Measurements from ENCODE around the gene ALX3.

The ALX3 gene

DNA sequence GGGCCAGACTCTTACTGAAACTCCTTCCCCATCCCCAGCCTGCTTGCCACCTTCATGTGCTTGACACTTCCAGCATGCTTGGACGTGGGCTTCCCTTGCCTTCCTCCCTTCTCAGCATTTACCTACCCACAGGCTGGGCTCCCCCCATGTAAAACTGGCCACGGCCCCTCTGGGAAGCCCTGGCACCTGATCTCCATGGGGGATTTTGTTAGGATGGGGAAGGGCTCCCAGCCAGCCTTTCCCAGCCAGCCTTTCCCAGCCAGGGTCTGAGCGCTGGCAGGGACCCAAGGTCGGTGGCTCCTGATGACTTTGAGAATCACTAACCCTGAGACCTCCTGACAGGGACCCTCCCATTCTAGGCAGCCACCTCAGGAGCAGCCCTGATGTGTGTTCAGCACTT is 6.7 kb downstream of the ALX3 start:
- H3K27me3 ChIP-seq (ENCODE audit: control insufficient read depth, insufficient read depth, low read length) = peaks cover 54% of the 10 kb centered on the region
- no peaks in the 10 kb centered on the region for H3K9me3 ChIP-seq (ENCODE audit: control insufficient read depth, insufficient read depth, low read depth, low read length)
- H3K4me1 ChIP-seq (ENCODE audit: control insufficient read depth, insufficient read depth, low read length) = peaks cover 17% of the 10 kb centered on the region
- peaks cover 1% of the 10 kb centered on the region for H3K36me3 ChIP-seq (ENCODE audit: control insufficient read depth, insufficient read depth, low read length)
- H3K4me3 ChIP-seq (ENCODE audit: low read depth, low read length) = no peak overlapping the region
- H3K9ac ChIP-seq (ENCODE audit: low read length) = no peak overlapping the region
- H3K27ac ChIP-seq (ENCODE audit: low read depth, low read length) = no peak overlapping the region

DNA sequence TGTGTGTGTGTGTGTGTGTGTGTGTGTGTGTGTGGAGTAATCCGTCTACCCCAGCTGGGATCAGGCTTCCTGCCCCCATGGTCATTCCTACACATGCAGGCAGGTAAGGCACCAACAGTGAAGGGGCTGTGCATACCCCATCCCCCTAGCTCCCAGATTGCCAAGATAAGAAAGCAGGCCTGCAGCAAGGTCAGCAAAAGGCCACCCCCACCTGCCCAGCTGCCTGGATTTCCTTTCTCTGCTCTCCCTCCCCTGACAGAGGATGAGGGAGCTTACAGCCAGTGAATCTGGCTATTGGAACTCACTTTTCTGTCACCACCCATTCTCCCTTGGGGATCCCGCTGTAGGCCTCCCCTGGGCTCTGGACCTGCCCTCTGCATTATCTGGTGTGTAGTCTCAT is 7.9 kb downstream of the ALX3 start:
- Histone ChIP-seq H3K27ac (ENCODE audit: low read depth, low read length) (no peak overlapping the region), H3K9ac (ENCODE audit: low read length) (no peak overlapping the region), H3K4me3 (ENCODE audit: low read depth, low read length) (no peak overlapping the region), H3K36me3 (ENCODE audit: control insufficient read depth, insufficient read depth, low read length) (peaks cover 10% of the 10 kb centered on the region), H3K4me1 (ENCODE audit: control insufficient read depth, insufficient read depth, low read length) (peaks cover 5% of the 10 kb centered on the region; the same call in 1 of the 2 replicates), H3K9me3 (ENCODE audit: control insufficient read depth, insufficient read depth, low read depth, low read length) (no peaks in the 10 kb centered on the region), H3K27me3 (ENCODE audit: control insufficient read depth, insufficient read depth, low read length) (peaks cover 42% of the 10 kb centered on the region)

DNA sequence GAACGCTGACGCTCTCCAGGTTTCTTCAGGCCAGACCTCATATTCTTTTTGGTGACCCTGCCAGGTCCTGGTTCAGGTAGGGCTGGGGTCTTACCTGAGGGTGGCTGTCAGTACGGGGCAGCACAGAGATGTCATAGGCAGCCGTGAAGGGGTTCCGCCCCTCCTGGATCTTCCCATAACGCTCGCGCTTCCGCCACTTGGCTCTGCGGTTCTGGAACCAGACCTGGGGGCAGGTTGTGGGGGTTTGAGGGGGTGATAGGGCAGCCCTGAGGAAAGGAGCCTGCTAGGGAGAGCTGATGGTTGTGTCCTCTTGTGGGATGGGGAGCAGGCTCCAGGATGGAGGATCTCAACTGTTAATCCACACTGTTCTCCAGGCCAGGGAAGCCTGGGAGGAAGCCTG is 9.1 kb downstream of the ALX3 start:
- Histone ChIP-seq H3K4me3 (ENCODE audit: low read depth, low read length) (no peak overlapping the region), H3K27ac (ENCODE audit: low read depth, low read length) (no peak overlapping the region), H3K27me3 (ENCODE audit: control insufficient read depth, insufficient read depth, low read length) (peaks cover 30% of the 10 kb centered on the region), H3K36me3 (ENCODE audit: control insufficient read depth, insufficient read depth, low read length) (peaks cover 23% of the 10 kb centered on the region), H3K9ac (ENCODE audit: low read length) (no peak overlapping the region), H3K4me1 (ENCODE audit: control insufficient read depth, insufficient read depth, low read length) (no peaks in the 10 kb centered on the region; the same call in 1 of the 2 replicates), H3K9me3 (ENCODE audit: control insufficient read depth, insufficient read depth, low read depth, low read length) (no peaks in the 10 kb centered on the region)

DNA sequence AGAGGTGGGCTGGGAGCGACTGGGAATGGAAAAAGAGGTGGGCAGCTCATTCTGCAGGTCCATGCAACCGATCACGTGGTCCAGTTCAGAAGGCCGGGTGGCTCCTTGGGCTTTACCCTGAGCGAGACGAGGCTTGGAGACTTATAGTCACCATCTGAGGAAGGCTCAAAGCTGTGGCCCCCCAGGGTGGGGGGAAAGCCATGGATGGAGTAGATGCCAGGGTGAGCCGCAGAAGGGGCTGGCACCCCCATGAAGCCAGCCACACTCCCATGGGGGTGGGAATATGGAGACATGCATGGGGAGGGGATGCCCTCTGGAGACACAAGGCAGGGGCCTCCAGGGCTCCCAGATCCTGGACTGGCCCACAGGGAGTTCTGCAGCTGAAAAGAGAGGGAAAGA is 9.8 kb downstream of the ALX3 start:
- no peak overlapping the region for H3K9ac ChIP-seq (ENCODE audit: low read length)
- H3K36me3 ChIP-seq (ENCODE audit: control insufficient read depth, insufficient read depth, low read length) = peaks cover 29% of the 10 kb centered on the region
- H3K27me3 ChIP-seq (ENCODE audit: control insufficient read depth, insufficient read depth, low read length) = peaks cover 23% of the 10 kb centered on the region
- no peak overlapping the region for H3K4me3 ChIP-seq (ENCODE audit: low read depth, low read length)
- no peak overlapping the region for H3K27ac ChIP-seq (ENCODE audit: low read depth, low read length)
- H3K9me3 ChIP-seq (ENCODE audit: control insufficient read depth, insufficient read depth, low read depth, low read length) = no peaks in the 10 kb centered on the region
- no peaks in the 10 kb centered on the region; the same call in 1 of the 2 replicates for H3K4me1 ChIP-seq (ENCODE audit: control insufficient read depth, insufficient read depth, low read length)

DNA sequence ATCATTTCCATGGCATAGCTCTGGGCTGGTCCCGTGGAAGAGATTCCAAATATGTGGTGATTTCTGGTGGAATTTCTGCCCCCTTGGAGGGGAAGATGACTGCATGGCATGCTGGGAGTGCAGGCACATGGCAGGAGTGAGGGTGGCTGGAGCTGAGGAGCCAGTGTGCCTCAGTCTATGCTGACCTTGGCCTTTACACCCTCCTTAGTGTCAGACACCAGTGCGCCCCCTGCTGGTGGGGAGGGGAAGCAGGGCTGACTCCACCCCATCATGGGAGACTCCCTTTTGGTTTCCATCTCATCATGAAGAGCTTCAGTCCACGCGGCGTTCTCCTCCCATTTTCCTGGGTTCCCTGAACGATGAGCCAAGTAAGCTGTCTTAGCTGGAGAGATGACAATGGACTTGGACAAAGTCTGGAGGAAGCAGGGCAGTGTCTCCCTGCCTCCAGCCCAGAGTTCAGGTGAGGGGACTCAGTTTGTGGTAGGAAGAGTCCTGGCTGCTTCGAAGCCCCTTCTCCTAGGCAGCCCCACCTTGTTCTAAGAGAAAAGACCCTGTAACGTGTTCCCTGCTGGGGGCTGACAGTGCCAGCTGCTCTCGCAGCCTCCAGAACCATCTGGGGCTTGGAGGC is 10.3 kb downstream of the ALX3 start:
- Histone ChIP-seq H3K36me3 (ENCODE audit: control insufficient read depth, insufficient read depth, low read length) (peaks cover 34% of the 10 kb centered on the region), H3K27me3 (ENCODE audit: control insufficient read depth, insufficient read depth, low read length) (peaks cover 18% of the 10 kb centered on the region), H3K4me3 (ENCODE audit: low read depth, low read length) (no peak overlapping the region), H3K4me1 (ENCODE audit: control insufficient read depth, insufficient read depth, low read length) (no peaks in the 10 kb centered on the region; the same call in 1 of the 2 replicates), H3K27ac (ENCODE audit: low read depth, low read length) (no peak overlapping the region), H3K9me3 (ENCODE audit: control insufficient read depth, insufficient read depth, low read depth, low read length) (no peaks in the 10 kb centered on the region), H3K9ac (ENCODE audit: low read length) (no peak overlapping the region)

DNA sequence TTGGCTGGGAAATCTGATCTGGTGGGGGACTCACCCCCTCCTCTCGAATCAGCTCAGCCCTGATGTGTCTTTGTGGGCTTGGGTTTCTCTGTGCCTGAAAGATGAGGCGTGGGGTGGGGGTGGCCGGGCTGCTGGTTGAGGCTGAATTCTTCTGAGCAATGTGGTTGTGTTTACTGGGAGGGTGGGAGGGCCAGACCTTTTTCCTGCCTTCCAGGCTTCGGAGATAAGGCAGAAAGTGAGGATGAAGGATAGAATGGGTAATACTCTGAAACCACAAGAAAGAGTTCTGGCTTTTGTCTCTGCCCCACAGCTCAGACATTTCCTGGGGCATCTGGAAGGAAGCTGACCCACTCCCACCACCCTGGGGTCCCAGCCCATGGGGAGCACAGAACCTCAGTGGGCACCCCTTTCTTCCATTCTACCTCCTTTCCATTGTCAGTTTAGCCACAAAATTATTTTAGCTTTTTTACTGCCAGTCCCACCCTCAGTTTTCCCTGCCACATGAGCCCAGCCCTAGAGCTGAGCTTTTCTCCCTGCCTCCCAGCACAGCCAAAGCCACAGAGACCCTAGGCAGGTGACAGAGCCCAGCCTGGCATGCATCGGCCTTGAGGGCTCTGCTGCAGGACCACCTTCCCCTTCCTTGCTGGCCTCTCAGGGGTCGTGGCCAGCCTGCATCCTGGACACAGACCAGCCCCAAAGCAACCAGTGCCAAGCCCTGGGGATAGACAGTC is 11.2 kb downstream of the ALX3 start:
- Histone ChIP-seq H3K36me3 (ENCODE audit: control insufficient read depth, insufficient read depth, low read length) (peaks cover 43% of the 10 kb centered on the region), H3K9ac (ENCODE audit: low read length) (no peak overlapping the region), H3K27me3 (ENCODE audit: control insufficient read depth, insufficient read depth, low read length) (peaks cover 9% of the 10 kb centered on the region), H3K4me1 (ENCODE audit: control insufficient read depth, insufficient read depth, low read length) (no peaks in the 10 kb centered on the region; the same call in 1 of the 2 replicates), H3K4me3 (ENCODE audit: low read depth, low read length) (no peak overlapping the region), H3K27ac (ENCODE audit: low read depth, low read length) (no peak overlapping the region), H3K9me3 (ENCODE audit: control insufficient read depth, insufficient read depth, low read depth, low read length) (no peaks in the 10 kb centered on the region)

DNA sequence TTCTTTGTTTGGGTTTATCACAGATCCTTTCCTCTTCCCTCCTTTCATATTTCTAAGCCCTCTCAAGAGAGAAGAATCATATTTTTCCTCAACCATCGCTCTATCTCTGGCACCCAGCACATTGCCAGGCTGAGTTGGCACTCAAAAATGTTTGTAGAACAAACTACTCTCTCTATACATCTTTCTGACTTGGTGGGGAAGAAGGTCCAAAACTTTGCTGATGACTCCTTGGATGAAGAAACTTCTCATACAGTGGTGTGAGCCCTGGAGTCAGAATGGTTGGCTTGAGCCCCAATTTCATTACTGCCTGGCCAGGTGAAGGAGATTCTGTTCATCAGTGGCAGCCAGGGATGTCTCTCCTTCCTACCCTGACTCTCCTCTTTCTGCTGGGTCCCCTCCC is 11.9 kb downstream of the ALX3 start:
- H3K9ac ChIP-seq (ENCODE audit: low read length) = no peak overlapping the region

DNA sequence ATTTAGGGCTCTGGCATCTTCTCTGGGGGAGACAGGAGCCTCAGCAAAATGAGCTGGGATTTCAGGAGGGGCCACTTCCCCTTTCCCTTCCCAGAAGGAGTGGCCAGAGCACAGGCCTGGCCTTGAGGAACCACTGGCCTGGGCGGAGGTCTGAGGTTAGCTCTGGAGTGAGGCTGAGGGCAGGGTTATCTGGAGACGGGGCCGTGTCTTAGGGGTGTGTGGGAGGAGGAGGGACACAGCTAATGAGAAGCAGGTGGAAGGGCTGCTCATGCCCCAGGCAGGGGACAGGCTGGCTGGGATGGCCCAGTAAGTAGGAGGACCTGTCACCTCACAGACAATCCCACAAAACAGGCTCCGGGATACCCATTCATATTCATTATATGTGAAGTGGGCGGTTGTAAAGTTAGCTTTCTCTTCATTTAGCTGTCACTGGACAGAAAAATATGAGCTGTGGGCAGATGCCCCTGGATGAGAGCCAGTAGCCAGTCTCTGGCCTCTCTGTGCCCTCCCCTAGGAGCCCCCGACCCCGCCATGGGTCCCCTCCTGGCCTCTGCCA is 12.4 kb downstream of the ALX3 start:
- Histone ChIP-seq H3K9ac (ENCODE audit: low read length) (no peak overlapping the region), H3K36me3 (ENCODE audit: control insufficient read depth, insufficient read depth, low read length) (peaks cover 55% of the 10 kb centered on the region), H3K9me3 (ENCODE audit: control insufficient read depth, insufficient read depth, low read depth, low read length) (no peaks in the 10 kb centered on the region), H3K27ac (ENCODE audit: low read depth, low read length) (no peak overlapping the region), H3K4me1 (ENCODE audit: control insufficient read depth, insufficient read depth, low read length) (no peaks in the 10 kb centered on the region; the same call in 1 of the 2 replicates), H3K27me3 (ENCODE audit: control insufficient read depth, insufficient read depth, low read length) (no peaks in the 10 kb centered on the region), H3K4me3 (ENCODE audit: low read depth, low read length) (no peak overlapping the region)

More for the DNA sequence above, 11.9 kb downstream of the ALX3 start:
- Histone ChIP-seq H3K4me3 (ENCODE audit: low read depth, low read length) (no peak overlapping the region), H3K36me3 (ENCODE audit: control insufficient read depth, insufficient read depth, low read length) (peaks cover 50% of the 10 kb centered on the region), H3K27ac (ENCODE audit: low read depth, low read length) (no peak overlapping the region), H3K27me3 (ENCODE audit: control insufficient read depth, insufficient read depth, low read length) (peaks cover 2% of the 10 kb centered on the region; the same call in 1 of the 2 replicates), H3K4me1 (ENCODE audit: control insufficient read depth, insufficient read depth, low read length) (no peaks in the 10 kb centered on the region; the same call in 1 of the 2 replicates), H3K9me3 (ENCODE audit: control insufficient read depth, insufficient read depth, low read depth, low read length) (no peaks in the 10 kb centered on the region)

DNA sequence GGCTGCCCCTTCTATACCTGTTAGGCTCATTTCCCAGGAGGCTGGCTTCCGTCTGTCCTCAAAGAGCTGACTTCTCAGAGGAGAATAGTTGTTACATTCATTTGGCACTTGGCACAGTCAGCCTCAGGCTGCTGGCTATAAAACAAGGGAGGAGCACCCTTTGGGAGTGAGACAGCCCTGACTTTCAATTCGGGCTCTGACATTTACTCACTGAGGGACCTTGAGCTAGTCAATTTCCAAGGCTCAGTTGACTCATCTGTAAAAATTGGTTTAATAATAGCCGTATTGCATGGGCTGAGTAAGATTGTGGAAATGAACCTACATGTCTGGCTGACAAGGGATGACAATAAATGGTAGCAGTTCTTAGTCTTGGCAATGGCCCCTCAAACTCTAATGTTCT is 13.7 kb downstream of the ALX3 start:
- H3K27me3 ChIP-seq (ENCODE audit: control insufficient read depth, insufficient read depth, low read length) = no peaks in the 10 kb centered on the region
- no peak overlapping the region for H3K27ac ChIP-seq (ENCODE audit: low read depth, low read length)
- H3K4me1 ChIP-seq (ENCODE audit: control insufficient read depth, insufficient read depth, low read length) = no peaks in the 10 kb centered on the region; the same call in 1 of the 2 replicates
- no peak overlapping the region for H3K9ac ChIP-seq (ENCODE audit: low read length)
- peaks cover 67% of the 10 kb centered on the region for H3K36me3 ChIP-seq (ENCODE audit: control insufficient read depth, insufficient read depth, low read length)
- H3K9me3 ChIP-seq (ENCODE audit: control insufficient read depth, insufficient read depth, low read depth, low read length) = no peaks in the 10 kb centered on the region
- H3K4me3 ChIP-seq (ENCODE audit: low read depth, low read length) = no peak overlapping the region

DNA sequence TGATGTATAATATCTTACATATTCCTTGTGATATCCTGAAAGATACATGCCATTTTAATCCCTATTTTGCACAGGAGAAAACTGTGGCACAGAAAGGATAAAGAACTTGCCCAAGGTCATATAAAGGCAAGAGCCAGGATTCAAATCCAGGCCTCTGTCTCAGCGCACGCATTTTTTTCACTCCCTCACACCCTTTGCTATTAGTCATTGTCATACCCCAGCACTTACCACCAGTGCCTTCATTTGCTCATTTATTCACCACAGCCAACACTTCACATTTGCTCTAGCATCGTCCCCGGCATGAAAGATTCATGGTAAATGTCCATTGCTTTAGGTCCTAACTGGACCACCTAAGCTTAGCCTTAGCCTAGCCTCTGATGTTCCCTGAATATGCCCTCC is 14.2 kb downstream of the ALX3 start:
- H3K36me3 ChIP-seq (ENCODE audit: control insufficient read depth, insufficient read depth, low read length) = peaks cover 72% of the 10 kb centered on the region
- H3K4me1 ChIP-seq (ENCODE audit: control insufficient read depth, insufficient read depth, low read length) = no peaks in the 10 kb centered on the region; the same call in 1 of the 2 replicates
- no peaks in the 10 kb centered on the region for H3K9me3 ChIP-seq (ENCODE audit: control insufficient read depth, insufficient read depth, low read depth, low read length)
- no peak overlapping the region for H3K9ac ChIP-seq (ENCODE audit: low read length)
- no peak overlapping the region for H3K4me3 ChIP-seq (ENCODE audit: low read depth, low read length)
- H3K27me3 ChIP-seq (ENCODE audit: control insufficient read depth, insufficient read depth, low read length) = no peaks in the 10 kb centered on the region
- no peak overlapping the region for H3K27ac ChIP-seq (ENCODE audit: low read depth, low read length)
